IMR-90 (cell line): ENCODE measurements around the gene ACSL3. TPM values are rescaled to one million over a fixed set of nuclear protein-coding genes. Genes with fewer than 3 reads are reported as not detected.

Experiments used
- ATAC-seq: fragments of 200-7000 bp; cut with Tn5 transposase; 2 replicates; pipeline ENCODE4 v1.9.1; 2020; ENCODE audit warnings: low read depth, mild to moderate bottlenecking, moderate library complexity
- BruUV-seq: library from RNA; stranded (reverse); fragments of 400-500 nt; replicated peaks from 2 replicates; lab custom pipeline; 2021; lab: Mats Ljungman, UMichigan
- CTCF ChIA-PET: fragments of 300-600 bp; formaldehyde crosslinking; extraction: SDS; loops from one replicate; lab custom pipeline; 2021; ENCODE audit warnings: antibody characterized with exemption; lab: Yijun Ruan, JAX
- POLR2A ChIA-PET: fragments of 300-600 bp; sonication (Branson Sonifier 250); formaldehyde crosslinking; loops from one replicate; lab custom pipeline; 2022; ENCODE audit warnings: antibody characterized with exemption; ENCODE audit not compliant: unreplicated experiment; lab: Charles Lee
- DNase-seq: peaks from one replicate; pipeline ENCODE4 v3.0.0; 2013
- H2AFZ ChIP-seq: replicated peaks from 2 replicates; pipeline ENCODE3; 2013; ENCODE audit warnings: low read length, mild to moderate bottlenecking; ENCODE audit not compliant: poor library complexity
- H2AK5ac ChIP-seq: 2 replicates; pipeline ENCODE4 v1.6.1; 2013; ENCODE audit warnings: low read depth, low read length, inconsistent platforms
- H2AK9ac ChIP-seq: replicated peaks from 2 replicates; pipeline ENCODE3; 2013; ENCODE audit warnings: mild to moderate bottlenecking, low read depth, low read length, moderate library complexity; ENCODE audit not compliant: poor library complexity
- H2BK120ac ChIP-seq: 2 replicates; pipeline ENCODE4 v1.6.1; 2013; ENCODE audit warnings: low read depth, low read length, inconsistent platforms
- H2BK15ac ChIP-seq: 3 replicates; pipeline ENCODE4 v1.6.1; 2013; ENCODE audit warnings: low read depth, low read length, inconsistent platforms
- H2BK20ac ChIP-seq: 2 replicates; pipeline ENCODE4 v1.6.1; 2013; ENCODE audit warnings: low read depth, mild to moderate bottlenecking, inconsistent platforms, low read length, moderate library complexity
- H2BK5ac ChIP-seq: 2 replicates; pipeline ENCODE4 v1.6.1; 2013; ENCODE audit warnings: mild to moderate bottlenecking, low read depth, low read length, inconsistent platforms; ENCODE audit not compliant: poor library complexity, severe bottlenecking
- H3K14ac ChIP-seq: replicated peaks from 2 replicates; pipeline ENCODE4 v1.6.1; 2013; ENCODE audit warnings: low read depth, low read length, inconsistent platforms
- H3K18ac ChIP-seq: 2 replicates; pipeline ENCODE4 v1.6.1; 2013; ENCODE audit warnings: low read depth, low read length, control low read depth
- H3K23ac ChIP-seq: 2 replicates; pipeline ENCODE4 v1.6.1; 2013; ENCODE audit warnings: low read depth, low read length, inconsistent platforms
- H3K27ac ChIP-seq: 2 replicates; pipeline ENCODE4 v1.5.1; 2013; ENCODE audit warnings: mild to moderate bottlenecking, control low read depth, low read length; ENCODE audit not compliant: insufficient read depth
- H3K27me3 ChIP-seq: 2 replicates; pipeline ENCODE4 v1.6.1; 2013; ENCODE audit warnings: low read length; ENCODE audit not compliant: control insufficient read depth, insufficient read depth
- H3K36me3 ChIP-seq: 2 replicates; pipeline ENCODE4 v1.6.1; 2013; ENCODE audit warnings: low read length, mixed read lengths; ENCODE audit not compliant: control insufficient read depth, insufficient read depth
- H3K4ac ChIP-seq: 2 replicates; pipeline ENCODE4 v1.6.1; 2013; ENCODE audit warnings: low read depth, low read length, inconsistent platforms
- H3K4me1 ChIP-seq: 2 replicates; pipeline ENCODE4 v1.6.1; 2013; ENCODE audit warnings: low read length, mixed read lengths; ENCODE audit not compliant: control insufficient read depth, insufficient read depth
- H3K4me2 ChIP-seq: 2 replicates; pipeline ENCODE4 v1.6.1; 2013; ENCODE audit warnings: low read depth, mild to moderate bottlenecking, control low read depth, low read length, moderate library complexity
- H3K4me3 ChIP-seq: 2 replicates; pipeline ENCODE4 v1.5.1; 2013; ENCODE audit warnings: low read depth, mild to moderate bottlenecking, control low read depth, low read length, moderate library complexity; ENCODE audit not compliant: insufficient read depth
- H3K56ac ChIP-seq: 2 replicates; pipeline ENCODE4 v1.6.1; 2013; ENCODE audit warnings: low read length, inconsistent platforms; ENCODE audit not compliant: insufficient read depth; ENCODE audit errors: extremely low read depth
- H3K79me1 ChIP-seq, 2 experiments: 2 replicates each; pipeline ENCODE4 v1.6.1; 2013; ENCODE audit warnings: low read length in 2 of 2, inconsistent platforms in 1 of 2, low read depth in 1 of 2
- H3K9ac ChIP-seq: 2 replicates; pipeline ENCODE4 v1.6.1; 2013; ENCODE audit warnings: low read depth, low read length, control low read depth
- H3K9me1 ChIP-seq: 2 replicates; pipeline ENCODE4 v1.6.1; 2013; ENCODE audit warnings: low read length, inconsistent platforms; ENCODE audit not compliant: insufficient read depth
- H3K9me3 ChIP-seq: 2 replicates; pipeline ENCODE4 v1.6.1; 2013; ENCODE audit warnings: low read length; ENCODE audit not compliant: control insufficient read depth, insufficient read depth
- H4K20me1 ChIP-seq: 2 replicates; pipeline ENCODE4 v1.6.1; 2013; ENCODE audit warnings: low read length, inconsistent platforms; ENCODE audit not compliant: insufficient read depth
- H4K5ac ChIP-seq: 2 replicates; pipeline ENCODE4 v1.6.1; 2013; ENCODE audit warnings: mild to moderate bottlenecking, low read depth, low read length, control low read depth
- H4K8ac ChIP-seq, 2 experiments: 2 replicates each; pipeline ENCODE4 v1.6.1; 2013; ENCODE audit warnings: low read depth in 2 of 2, low read length in 2 of 2, control low read depth in 1 of 2, inconsistent platforms in 1 of 2
- H4K91ac ChIP-seq: 2 replicates; pipeline ENCODE4 v1.6.1; 2013; ENCODE audit warnings: low read depth, low read length, inconsistent platforms; ENCODE audit not compliant: insufficient read depth
- BHLHE40 ChIP-seq: fragments of 150-350 bp; IDR thresholded peaks from 2 replicates; pipeline ENCODE4 v1.6.1; 2016; ENCODE audit warnings: mild to moderate bottlenecking, low read depth, low read length
- CEBPB ChIP-seq: IDR thresholded peaks from 2 replicates; pipeline ENCODE4 v1.6.1; 2012; ENCODE audit warnings: low read depth, low read length, improper control_type of control experiment
- CHD1 ChIP-seq: IDR thresholded peaks from 2 replicates; pipeline ENCODE4 v1.6.1; 2012; ENCODE audit warnings: low read depth, low read length, improper control_type of control experiment
- CTCF ChIP-seq: conservative IDR thresholded peaks from 2 replicates; pipeline ENCODE4 v1.5.1; 2012; ENCODE audit warnings: mild to moderate bottlenecking, low read depth, low read length, improper control_type of control experiment
- ELK1 ChIP-seq: fragments of 150-350 bp; IDR thresholded peaks from 2 replicates; pipeline ENCODE4 v1.6.1; 2016; ENCODE audit warnings: low read depth, mild to moderate bottlenecking, low read length, moderate library complexity, borderline replicate concordance
- MAFK ChIP-seq: IDR thresholded peaks from 2 replicates; pipeline ENCODE4 v1.6.1; 2012; ENCODE audit warnings: low read depth, low read length, improper control_type of control experiment
- MAZ ChIP-seq: IDR thresholded peaks from 2 replicates; pipeline ENCODE4 v1.6.1; 2012; ENCODE audit warnings: low read depth, mild to moderate bottlenecking, low read length, improper control_type of control experiment, moderate library complexity, borderline replicate concordance
- NFE2L2 ChIP-seq: fragments of 150-350 bp; IDR thresholded peaks from 2 replicates; pipeline ENCODE4 v1.6.1; 2016; ENCODE audit warnings: low read depth, mild to moderate bottlenecking, low read length
- POLR2A ChIP-seq: IDR thresholded peaks from 2 replicates; pipeline ENCODE4 v1.6.1; 2012; ENCODE audit warnings: mild to moderate bottlenecking, low read depth, low read length
- RAD21 ChIP-seq: IDR thresholded peaks from 2 replicates; pipeline ENCODE4 v1.6.1; 2012; ENCODE audit warnings: low read length, improper control_type of control experiment
- RCOR1 ChIP-seq: IDR thresholded peaks from 2 replicates; pipeline ENCODE4 v1.6.1; 2012; ENCODE audit warnings: mild to moderate bottlenecking, low read length, improper control_type of control experiment; ENCODE audit not compliant: insufficient replicate concordance
- RFX5 ChIP-seq: IDR thresholded peaks from 2 replicates; pipeline ENCODE4 v1.8.0; 2012; ENCODE audit warnings: low read depth, mild to moderate bottlenecking, low read length, moderate library complexity
- USF2 ChIP-seq: fragments of 150-350 bp; IDR thresholded peaks from 2 replicates; pipeline ENCODE4 v1.6.1; 2017; ENCODE audit warnings: mild to moderate bottlenecking, antibody characterized with exemption, low read length, low read depth
- WGBS, 2 experiments: methylation state at CpG; one replicate each; pipeline versions ENCODE4 v1.1.5 to v1.1.7; 2013; ENCODE audit warnings: missing lambda C conversion rate in 2 of 2; ENCODE audit not compliant: insufficient read length in 1 of 2; ENCODE audit errors: extremely low coverage in 2 of 2; 5-methylcytosine and 5-hydroxymethylcytosine counted together
- dilution Hi-C: fragments of 300-500 bp; cut with HindIII; formaldehyde crosslinking; loops from one replicate; pipeline ENCODE4 v1.14.3; 2018; ENCODE audit warnings: low sequenced_read_pairs; ENCODE audit not compliant: unreplicated experiment
- in situ Hi-C: fragments of 300-500 bp; cut with MboI; formaldehyde crosslinking; loops from 3 replicates; pipeline ENCODE4 v1.14.3; 2019; ENCODE audit warnings: low sequenced_read_pairs, inconsistent platforms, mixed read lengths
- intact Hi-C: fragments of 100-400 bp; cut with micrococcal nuclease; formaldehyde crosslinking; loops from 2 replicates; pipeline ENCODE4 v1.10.0; 2022
- polyA plus RNA-seq, 3 experiments: library from polyadenylated mRNA; depleted of rRNA; stranded (reverse); fragments of >200 nt; gene quantifications; 2 replicates each; pipeline ENCODE4 v1.2.3, GENCODE V29; 2012; ENCODE audit warnings: low replicate concordance in 1 of 3
- total RNA-seq: library from RNA; depleted of rRNA; stranded (reverse); fragments of >200 nt; gene quantifications from 2 replicates; pipeline ENCODE4 v1.2.3, GENCODE V29; 2012

ACSL3 gene
- total and polyA plus RNA-seq, 2 of the 4 experiments (the other 2 are of a cell fraction) = 31.0 to 84.2 TPM

GRCh38 chr2:222949690-222950323 is 89.0 kb downstream of the ACSL3 start:
- no peak overlapping the region for H3K4me3 ChIP-seq
- H4K20me1 ChIP-seq = no peaks in the 10 kb centered on the region
- H2BK15ac ChIP-seq = peak overlapping the region; percentile 65; the same call in 2 of the 3 replicates
- peak overlapping the region; percentile 93 for H2BK120ac ChIP-seq
- BruUV-seq = no TSS peak
- dilution Hi-C loops (no loop called here), intact Hi-C loops (no loop called here), in situ Hi-C loops (no loop called here)
- H3K4me2 ChIP-seq = no peak overlapping the region
- peak overlapping the region; percentile 89 for H2BK5ac ChIP-seq
- H3K23ac ChIP-seq = no peak overlapping the region
- H2BK20ac ChIP-seq = peak overlapping the region; percentile 57
- peak overlapping the region; percentile 36 to 45 for H4K8ac ChIP-seq
- POLR2A ChIA-PET = no interaction called here
- H2AK9ac ChIP-seq = no peak overlapping the region
- peaks cover 4% of the 10 kb centered on the region; the same call in 1 of the 2 replicates for H3K9me1 ChIP-seq
- peaks cover 15% of the 10 kb centered on the region for H3K4me1 ChIP-seq
- CTCF ChIA-PET = interaction anchor here (1.3 to 1.5 kb wide), 2 partner anchors 10 to 259 kb away, joined by 4 to 6 read pairs; no protein-coding TSS in a partner anchor
- no peak for DNase-seq
- H2AK5ac ChIP-seq = peak overlapping the region; percentile 27
- no peak overlapping the region for H3K56ac ChIP-seq
- H3K18ac ChIP-seq = peak overlapping the region; percentile 98
- H4K91ac ChIP-seq = peak overlapping the region; percentile 46; the same call in 1 of the 2 replicates
- H3K36me3 ChIP-seq = no peaks in the 10 kb centered on the region
- H3K79me1 ChIP-seq = no peaks in the 10 kb centered on the region
- WGBS, 2 experiments = 100% methylated on average over 2 of the region's 3 CpGs; no CpG with 5 or more reads in 1 of the 2 experiments
- peak overlapping the region; percentile 95; the same call in 1 of the 2 replicates for H3K27ac ChIP-seq
- H2AFZ ChIP-seq = no peak overlapping the region
- no peak for TF ChIP-seq BHLHE40
- no peak for TF ChIP-seq RCOR1
- TF ChIP-seq MAFK = no peak
- no peak for TF ChIP-seq CHD1
- TF ChIP-seq RFX5 = no peak
- TF ChIP-seq CTCF = no peak
- no peak for TF ChIP-seq POLR2A
- no peak for TF ChIP-seq USF2
- TF ChIP-seq ELK1 = no peak
- no peak for TF ChIP-seq RAD21
- no peak for TF ChIP-seq MAZ
- TF ChIP-seq CEBPB = no peak
- no peak for TF ChIP-seq NFE2L2
- H4K5ac ChIP-seq = peak overlapping the region; percentile 60; the same call in 1 of the 2 replicates
- no peaks in the 10 kb centered on the region for H3K9me3 ChIP-seq
- H3K9ac ChIP-seq = no peak overlapping the region
- peak overlapping the region; percentile 66; the same call in 1 of the 2 replicates for H3K4ac ChIP-seq
- H3K27me3 ChIP-seq = no peaks in the 10 kb centered on the region
- ATAC-seq = no peak
- H3K14ac ChIP-seq = no peak overlapping the region; the same call in 1 of the 2 replicates
